ENCODE results near the gene TMC1.

TMC1 gene

DNA sequence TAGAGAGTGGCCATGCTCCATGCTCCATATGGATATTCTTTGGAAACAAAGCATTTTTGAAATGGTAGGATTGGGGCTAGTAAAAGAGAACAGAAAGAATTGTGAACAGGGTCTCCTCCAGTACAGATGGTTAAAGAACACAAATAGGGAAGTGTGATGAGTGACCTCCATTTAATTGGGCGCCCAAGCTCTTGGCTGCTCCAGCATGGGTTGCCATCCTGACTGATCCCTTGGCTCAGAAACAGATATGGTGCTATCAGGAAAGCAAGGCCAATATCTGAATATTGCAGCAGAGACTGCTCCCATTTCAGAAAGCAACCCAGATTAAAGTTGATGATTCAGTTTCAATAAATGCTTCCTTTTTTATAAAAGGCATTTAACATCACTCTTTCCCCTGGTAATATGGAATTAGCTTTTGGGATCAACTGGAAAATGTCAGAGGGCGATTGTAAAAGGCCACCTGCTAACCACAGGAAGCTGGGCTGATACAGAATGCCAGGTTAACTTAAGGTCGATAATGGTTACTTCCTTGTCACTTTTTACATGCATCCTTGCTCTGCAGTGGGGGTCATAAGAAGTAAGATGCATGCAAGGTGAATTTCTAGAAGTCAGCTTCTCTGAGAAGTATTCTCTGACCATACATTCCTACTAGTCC, 52.9 kb downstream of the TMC1 start:
- Histone ChIP-seq H3K27ac (no peak overlapping the region), H3K9me3 (ENCODE audit: severe bottlenecking) (no peaks in the 10 kb centered on the region), H3K27me3 (ENCODE audit: insufficient read depth, low read depth, severe bottlenecking) (no peaks in the 10 kb centered on the region), H3K4me3 (ENCODE audit: low read depth, low read length) (no peak overlapping the region), H3K36me3 (no peaks in the 10 kb centered on the region)
- TF ChIP-seq, protein P1, sequence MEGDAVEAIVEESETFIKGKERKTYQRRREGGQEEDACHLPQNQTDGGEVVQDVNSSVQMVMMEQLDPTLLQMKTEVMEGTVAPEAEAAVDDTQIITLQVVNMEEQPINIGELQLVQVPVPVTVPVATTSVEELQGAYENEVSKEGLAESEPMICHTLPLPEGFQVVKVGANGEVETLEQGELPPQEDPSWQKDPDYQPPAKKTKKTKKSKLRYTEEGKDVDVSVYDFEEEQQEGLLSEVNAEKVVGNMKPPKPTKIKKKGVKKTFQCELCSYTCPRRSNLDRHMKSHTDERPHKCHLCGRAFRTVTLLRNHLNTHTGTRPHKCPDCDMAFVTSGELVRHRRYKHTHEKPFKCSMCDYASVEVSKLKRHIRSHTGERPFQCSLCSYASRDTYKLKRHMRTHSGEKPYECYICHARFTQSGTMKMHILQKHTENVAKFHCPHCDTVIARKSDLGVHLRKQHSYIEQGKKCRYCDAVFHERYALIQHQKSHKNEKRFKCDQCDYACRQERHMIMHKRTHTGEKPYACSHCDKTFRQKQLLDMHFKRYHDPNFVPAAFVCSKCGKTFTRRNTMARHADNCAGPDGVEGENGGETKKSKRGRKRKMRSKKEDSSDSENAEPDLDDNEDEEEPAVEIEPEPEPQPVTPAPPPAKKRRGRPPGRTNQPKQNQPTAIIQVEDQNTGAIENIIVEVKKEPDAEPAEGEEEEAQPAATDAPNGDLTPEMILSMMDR (IDR thresholded peaks at IDR 0.05; ENCODE audit: low read depth, low read length) = no peak
- DNase-seq = no peak

- Histone ChIP-seq H3K27ac (no peak overlapping the region), H3K4me3 (ENCODE audit: low read depth, low read length) (no peak overlapping the region), H3K27me3 (ENCODE audit: insufficient read depth, low read depth, severe bottlenecking) (no peaks in the 10 kb centered on the region), H3K36me3 (no peaks in the 10 kb centered on the region), H3K9me3 (ENCODE audit: severe bottlenecking) (no peaks in the 10 kb centered on the region)
- no peak for DNase-seq
- TF ChIP-seq, protein P1 (IDR thresholded peaks at IDR 0.05; ENCODE audit: low read depth, low read length) = no peak
These were observed 54.3 kb downstream of the TMC1 start for GRCh38 chr9:72575666-72576065.

DNA sequence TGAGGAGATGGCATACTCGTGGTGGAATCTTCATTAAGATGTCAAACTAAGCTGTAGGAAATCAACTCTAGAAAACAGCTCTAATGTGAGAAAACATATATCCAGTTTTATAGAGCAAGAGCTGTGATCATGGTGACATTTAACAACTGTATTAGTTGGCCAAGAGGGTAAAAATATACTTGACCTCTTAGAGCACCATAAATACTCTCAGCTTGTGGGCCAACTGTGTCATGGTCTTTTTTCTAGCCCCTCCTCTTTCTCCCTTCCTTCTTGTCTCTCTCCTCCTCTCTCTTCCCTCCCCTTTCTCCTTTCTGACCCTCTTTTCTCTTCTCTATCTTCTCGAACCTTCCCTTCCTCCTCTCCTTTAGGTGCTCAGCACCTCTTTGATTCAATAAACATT, 54.7 kb downstream of the TMC1 start:
- Histone ChIP-seq H3K36me3 (no peaks in the 10 kb centered on the region), H3K4me3 (ENCODE audit: low read depth, low read length) (no peak overlapping the region), H3K27me3 (ENCODE audit: insufficient read depth, low read depth, severe bottlenecking) (no peaks in the 10 kb centered on the region), H3K9me3 (ENCODE audit: severe bottlenecking) (no peaks in the 10 kb centered on the region), H3K27ac (no peak overlapping the region)
- TF ChIP-seq, protein P1 (IDR thresholded peaks at IDR 0.05; ENCODE audit: low read depth, low read length) = no peak
- DNase-seq = no peak

DNA sequence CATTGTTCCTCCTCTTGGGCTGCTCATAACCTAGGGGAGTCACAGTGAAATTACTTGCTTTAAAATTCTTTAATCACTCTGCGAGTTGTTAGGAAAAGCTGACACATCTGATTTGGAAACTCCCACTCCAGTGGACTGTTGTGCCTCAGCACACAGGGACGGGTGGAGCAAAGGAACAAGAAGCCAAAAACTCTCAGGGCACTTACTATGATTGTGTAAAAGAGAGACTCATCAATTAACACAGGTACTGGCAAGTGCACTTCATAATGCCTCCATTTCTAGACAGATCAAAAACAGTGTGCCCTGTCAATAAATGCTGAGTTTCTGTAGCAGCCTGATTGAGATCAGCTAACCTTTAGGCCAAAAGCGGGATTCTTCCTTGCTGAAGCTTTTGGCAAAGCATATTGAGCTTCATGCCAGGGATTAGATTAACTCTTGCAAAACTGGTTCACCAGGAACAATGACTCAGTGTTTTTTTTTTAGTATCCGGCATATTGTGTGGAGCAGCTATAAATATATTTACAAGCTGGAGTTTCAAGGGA, 55.9 kb downstream of the TMC1 start:
- Histone ChIP-seq H3K36me3 (no peaks in the 10 kb centered on the region), H3K9me3 (ENCODE audit: severe bottlenecking) (no peaks in the 10 kb centered on the region), H3K27me3 (ENCODE audit: insufficient read depth, low read depth, severe bottlenecking) (no peaks in the 10 kb centered on the region), H3K4me3 (ENCODE audit: low read depth, low read length) (no peak overlapping the region), H3K27ac (no peak overlapping the region)
- DNase-seq = no peak
- TF ChIP-seq, protein P1 (IDR thresholded peaks at IDR 0.05; ENCODE audit: low read depth, low read length) = no peak

DNA sequence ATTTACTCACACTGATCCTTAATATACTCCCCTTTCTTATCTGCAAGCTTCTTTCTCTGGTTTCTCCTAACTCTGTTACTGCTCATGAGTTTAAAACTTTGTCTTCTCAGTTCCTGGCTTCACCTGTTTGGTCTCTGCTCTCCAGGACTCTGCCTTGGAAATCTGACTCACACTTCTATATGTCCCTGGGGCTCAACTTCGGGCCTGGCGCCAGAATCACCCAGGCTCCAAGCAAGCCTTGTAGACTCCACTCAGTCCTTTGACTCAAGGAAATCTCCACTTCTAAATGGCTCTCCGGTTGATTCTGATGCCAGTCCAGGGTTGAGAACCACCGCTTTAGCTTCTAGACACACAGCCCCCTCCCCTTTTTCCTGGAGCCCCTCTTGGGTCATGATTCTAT, 57.8 kb downstream of the TMC1 start:
- no peak overlapping the region for H3K4me3 ChIP-seq (ENCODE audit: low read depth, low read length)
- no peak for DNase-seq
- no peak overlapping the region for H3K27ac ChIP-seq
- H3K9me3 ChIP-seq (ENCODE audit: severe bottlenecking) = no peaks in the 10 kb centered on the region
- H3K36me3 ChIP-seq = no peaks in the 10 kb centered on the region
- TF ChIP-seq, protein P1 (IDR thresholded peaks at IDR 0.05; ENCODE audit: low read depth, low read length) = no peak
- H3K27me3 ChIP-seq (ENCODE audit: insufficient read depth, low read depth, severe bottlenecking) = no peaks in the 10 kb centered on the region

Data from WERI-Rb-1 (cell line).